Osteoblast (primary cell): ENCODE data around the gene ZFP36. TPM values are rescaled to one million over a fixed set of nuclear protein-coding genes. Genes with fewer than 3 reads are reported as not detected.
A peak's percentile ranks its signal among the peaks of the same experiment; 100 is the strongest.

ENCODE experiments used
- DNase-seq: peaks from one replicate; pipeline ENCODE4 v3.0.0; 2011; ENCODE audit warnings: low spot score, mixed read lengths; ENCODE audit not compliant: insufficient read length; ENCODE audit errors: missing footprints
- H2AFZ ChIP-seq: 2 replicates; pipeline ENCODE4 v1.6.0; 2011; ENCODE audit warnings: mild to moderate bottlenecking, low read length
- H3K27ac ChIP-seq: 2 replicates; pipeline ENCODE4 v1.5.1; 2011; ENCODE audit warnings: mild to moderate bottlenecking, low read depth, low read length, moderate library complexity
- H3K27me3 ChIP-seq: 2 replicates; pipeline ENCODE4 v1.6.0; 2012; ENCODE audit warnings: mild to moderate bottlenecking, control low read depth, inconsistent platforms, low read length, moderate library complexity; ENCODE audit not compliant: insufficient read depth
- H3K36me3 ChIP-seq: 2 replicates; pipeline ENCODE4 v1.5.1; 2011; ENCODE audit warnings: mild to moderate bottlenecking, low read length, control low read depth, moderate library complexity; ENCODE audit not compliant: insufficient read depth
- H3K4me1 ChIP-seq: 2 replicates; pipeline ENCODE4 v1.5.1; 2011; ENCODE audit warnings: mild to moderate bottlenecking, low read length, control low read depth, moderate library complexity; ENCODE audit not compliant: insufficient read depth
- H3K4me2 ChIP-seq: 2 replicates; pipeline ENCODE4 v1.6.0; 2011; ENCODE audit warnings: mild to moderate bottlenecking, low read length; ENCODE audit not compliant: insufficient read depth
- H3K4me3 ChIP-seq: fragments of 200-600 bp; sonication (generic); 3 replicates; pipeline ENCODE4 v1.5.1; 2012; ENCODE audit warnings: mild to moderate bottlenecking, low read length, inconsistent platforms; ENCODE audit not compliant: insufficient read depth
- H3K79me2 ChIP-seq: 2 replicates; pipeline ENCODE4 v1.6.0; 2012; ENCODE audit warnings: mild to moderate bottlenecking, low read length, control low read depth, inconsistent platforms; ENCODE audit not compliant: insufficient read depth
- H3K9me3 ChIP-seq: 2 replicates; pipeline ENCODE4 v1.5.1; 2011; ENCODE audit warnings: low read depth, low read length, control low read depth
- H4K20me1 ChIP-seq: 2 replicates; pipeline ENCODE4 v1.6.0; 2012; ENCODE audit warnings: mild to moderate bottlenecking, low read length, control low read depth; ENCODE audit not compliant: insufficient read depth
- total RNA-seq: library from RNA; depleted of rRNA; stranded (reverse); fragments of >200 nt; gene quantifications from 2 replicates; pipeline ENCODE4 v1.2.3, GENCODE V29; 2012
- TF ChIP-seq, protein P1 (sequence below): IDR thresholded peaks from 2 replicates; pipeline ENCODE4 v1.5.1; 2011; ENCODE audit warnings: mild to moderate bottlenecking, low read depth, low read length, moderate library complexity; ENCODE audit errors: extremely low read depth

The ZFP36 gene
- total RNA-seq, 1 donor = 6.5 TPM

DNA sequence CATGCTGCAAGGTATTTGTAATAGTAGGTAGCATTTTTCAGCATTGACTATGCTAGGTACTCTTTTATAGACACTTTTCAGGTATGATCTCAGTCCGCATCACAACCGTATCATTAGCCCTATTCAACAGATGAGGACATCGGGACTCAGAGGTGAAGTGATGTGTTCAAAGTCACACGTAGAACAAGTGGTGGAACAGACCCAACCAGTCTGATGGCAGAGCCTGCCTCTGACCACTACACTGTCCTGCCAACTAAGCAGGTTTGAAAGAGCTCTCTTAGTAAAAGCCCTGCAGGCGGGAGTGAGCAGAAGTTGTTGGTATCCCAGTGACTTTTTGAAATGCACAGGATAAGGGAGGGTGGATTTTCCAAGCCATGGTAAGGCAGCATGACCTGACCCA, 35.9 kb upstream of the ZFP36 start:
- DNase-seq = no peak
- Histone ChIP-seq H3K27me3 (no peaks in the 10 kb centered on the region), H3K4me2 (no peak overlapping the region), H3K4me3 (no peak overlapping the region), H2AFZ (no peak overlapping the region), H3K79me2 (peaks cover 45% of the 10 kb centered on the region), H3K27ac (no peak overlapping the region), H3K36me3 (peaks cover 53% of the 10 kb centered on the region), H4K20me1 (no peaks in the 10 kb centered on the region), H3K9me3 (no peaks in the 10 kb centered on the region), H3K4me1 (peaks cover 20% of the 10 kb centered on the region)
- TF ChIP-seq, protein P1, sequence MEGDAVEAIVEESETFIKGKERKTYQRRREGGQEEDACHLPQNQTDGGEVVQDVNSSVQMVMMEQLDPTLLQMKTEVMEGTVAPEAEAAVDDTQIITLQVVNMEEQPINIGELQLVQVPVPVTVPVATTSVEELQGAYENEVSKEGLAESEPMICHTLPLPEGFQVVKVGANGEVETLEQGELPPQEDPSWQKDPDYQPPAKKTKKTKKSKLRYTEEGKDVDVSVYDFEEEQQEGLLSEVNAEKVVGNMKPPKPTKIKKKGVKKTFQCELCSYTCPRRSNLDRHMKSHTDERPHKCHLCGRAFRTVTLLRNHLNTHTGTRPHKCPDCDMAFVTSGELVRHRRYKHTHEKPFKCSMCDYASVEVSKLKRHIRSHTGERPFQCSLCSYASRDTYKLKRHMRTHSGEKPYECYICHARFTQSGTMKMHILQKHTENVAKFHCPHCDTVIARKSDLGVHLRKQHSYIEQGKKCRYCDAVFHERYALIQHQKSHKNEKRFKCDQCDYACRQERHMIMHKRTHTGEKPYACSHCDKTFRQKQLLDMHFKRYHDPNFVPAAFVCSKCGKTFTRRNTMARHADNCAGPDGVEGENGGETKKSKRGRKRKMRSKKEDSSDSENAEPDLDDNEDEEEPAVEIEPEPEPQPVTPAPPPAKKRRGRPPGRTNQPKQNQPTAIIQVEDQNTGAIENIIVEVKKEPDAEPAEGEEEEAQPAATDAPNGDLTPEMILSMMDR = no peak

DNA sequence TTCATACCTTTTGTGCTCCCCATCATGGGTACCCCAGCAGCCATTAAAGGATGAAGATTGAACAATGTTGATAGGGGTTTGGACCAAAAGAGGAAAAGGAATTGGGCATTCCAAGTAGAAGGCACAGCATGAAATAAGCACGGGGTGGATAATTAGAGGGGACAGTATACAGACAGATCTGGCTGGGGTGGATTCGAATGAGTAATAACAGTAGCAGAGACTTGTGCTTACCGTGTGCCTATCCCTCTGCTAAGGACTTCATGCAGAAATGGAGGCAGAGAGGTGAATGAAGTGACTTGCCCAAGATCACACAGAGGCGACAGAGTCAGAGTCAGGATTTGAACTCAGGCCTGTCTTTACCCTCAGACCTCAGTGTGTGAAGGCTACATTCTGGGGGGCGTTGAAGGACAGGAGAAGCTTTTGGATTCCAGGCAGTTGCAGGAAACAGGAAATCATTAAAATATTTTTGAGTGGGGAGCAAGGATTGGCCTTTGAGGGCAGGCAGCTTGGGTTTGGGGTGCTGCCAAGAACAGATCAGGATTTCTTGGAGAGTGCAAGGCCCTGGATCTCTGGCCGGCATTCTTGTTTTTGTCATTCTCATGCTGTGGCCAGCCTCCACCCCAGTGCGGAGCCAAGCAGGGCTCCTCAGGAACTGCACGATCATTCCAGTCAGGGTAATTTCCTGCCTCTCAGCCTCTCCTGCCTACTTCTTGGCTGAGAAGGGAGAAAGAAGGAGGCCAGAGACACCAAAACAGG, 34.4 kb upstream of the ZFP36 start:
- TF ChIP-seq, protein P1 = no peak
- H3K79me2 ChIP-seq = peaks cover 36% of the 10 kb centered on the region
- peak; percentile 97 for DNase-seq
- peak overlapping the region; percentile 79 for H3K4me2 ChIP-seq
- H3K4me1 ChIP-seq = peaks cover 20% of the 10 kb centered on the region
- peak overlapping the region; percentile 49 for H3K4me3 ChIP-seq
- H3K9me3 ChIP-seq = no peaks in the 10 kb centered on the region
- H3K27me3 ChIP-seq = no peaks in the 10 kb centered on the region
- peaks cover 60% of the 10 kb centered on the region for H3K36me3 ChIP-seq
- H2AFZ ChIP-seq = peak overlapping the region; percentile 63
- peak overlapping the region; percentile 98 for H3K27ac ChIP-seq
- no peaks in the 10 kb centered on the region for H4K20me1 ChIP-seq

DNA sequence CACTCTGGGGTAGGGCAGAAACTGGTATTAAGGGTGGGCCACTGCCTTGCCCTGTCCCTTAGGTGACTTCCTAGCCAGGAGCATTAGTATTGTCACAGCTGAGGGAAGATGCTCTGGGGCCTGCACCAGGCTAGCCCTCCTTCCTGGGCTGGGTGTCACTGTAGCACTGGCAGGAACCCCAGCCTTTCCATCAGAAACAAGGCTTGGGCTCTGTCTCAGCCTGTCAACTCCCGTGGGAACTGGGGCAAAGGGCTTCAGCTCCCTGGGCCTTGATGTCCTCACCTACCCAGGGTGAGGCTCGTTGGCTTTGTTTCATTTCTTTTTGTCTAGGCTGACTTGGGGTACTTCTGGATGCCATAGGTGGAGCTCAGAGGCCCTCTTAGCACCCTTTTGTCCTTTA, 33.7 kb upstream of the ZFP36 start:
- H2AFZ ChIP-seq = peak overlapping the region; percentile 56
- H3K9me3 ChIP-seq = no peaks in the 10 kb centered on the region
- peak overlapping the region; percentile 49 for H3K4me3 ChIP-seq
- peak overlapping the region; percentile 98 for H3K27ac ChIP-seq
- TF ChIP-seq, protein P1 = no peak
- peak overlapping the region; percentile 79 for H3K4me2 ChIP-seq
- peaks cover 67% of the 10 kb centered on the region for H3K36me3 ChIP-seq
- DNase-seq = peak; percentile 84
- peaks cover 20% of the 10 kb centered on the region for H3K4me1 ChIP-seq
- no peaks in the 10 kb centered on the region for H4K20me1 ChIP-seq
- peaks cover 35% of the 10 kb centered on the region for H3K79me2 ChIP-seq
- no peaks in the 10 kb centered on the region for H3K27me3 ChIP-seq

DNA sequence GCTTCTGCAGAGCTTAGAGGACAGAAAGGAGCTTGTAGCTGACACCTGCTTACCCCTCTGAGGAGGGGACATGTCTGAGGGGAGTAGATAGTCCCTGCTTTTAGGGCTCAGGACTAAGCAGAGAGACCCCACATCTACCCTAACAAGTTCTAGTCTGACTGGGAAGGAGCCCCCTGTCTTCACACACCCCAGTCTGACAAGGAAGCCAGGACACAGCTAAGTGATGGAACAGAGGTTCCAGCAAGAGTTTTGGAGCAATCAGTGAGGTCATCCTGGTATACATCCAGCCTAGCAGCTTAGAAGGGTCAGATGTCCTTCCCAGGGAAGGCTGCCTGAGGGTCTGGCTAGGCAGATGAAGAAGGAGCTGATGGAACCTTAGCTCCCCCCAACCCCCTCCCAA, 30.7 kb upstream of the ZFP36 start:
- H2AFZ ChIP-seq = no peak overlapping the region
- TF ChIP-seq, protein P1 = no peak
- H4K20me1 ChIP-seq = no peaks in the 10 kb centered on the region
- DNase-seq = peak; percentile 75
- peak overlapping the region; percentile 1 for H3K27ac ChIP-seq
- H3K4me1 ChIP-seq = peaks cover 20% of the 10 kb centered on the region
- peaks cover 21% of the 10 kb centered on the region for H3K79me2 ChIP-seq
- H3K36me3 ChIP-seq = peaks cover 70% of the 10 kb centered on the region
- H3K4me3 ChIP-seq = no peak overlapping the region
- no peaks in the 10 kb centered on the region for H3K27me3 ChIP-seq
- no peak overlapping the region for H3K4me2 ChIP-seq
- no peaks in the 10 kb centered on the region for H3K9me3 ChIP-seq
